K562 (cell line): Measurements from ENCODE around the gene MDM1. TPM values are rescaled to one million over a fixed set of nuclear protein-coding genes. Genes with fewer than 3 reads are reported as not detected.

Source experiments
- CCAR2 ChIP-seq: fragments of 200-400 bp; formaldehyde crosslinking; IDR thresholded peaks from 2 replicates; pipeline ENCODE4 v1.6.1; 2017; ENCODE audit warnings: mild to moderate bottlenecking, low read depth, low read length
- COPS2 ChIP-seq: fragments of 450-650 bp; conservative IDR thresholded peaks from 2 replicates; pipeline ENCODE4 v1.6.1; 2016; ENCODE audit warnings: mild to moderate bottlenecking, moderate library complexity
- DDX20 ChIP-seq: fragments of 450-650 bp; IDR thresholded peaks from 2 replicates; pipeline ENCODE4 v1.6.1; 2016; ENCODE audit warnings: missing genetic modification characterization, low read depth, mild to moderate bottlenecking, missing compliant biosample characterization, moderate library complexity
- DIDO1 ChIP-seq: fragments of 450-650 bp; IDR thresholded peaks from 2 replicates; pipeline ENCODE4 v1.6.1; 2016; ENCODE audit warnings: low read depth, missing biosample characterization, missing genetic modification characterization
- ETV1 ChIP-seq: fragments of 450-650 bp; conservative IDR thresholded peaks from 2 replicates; pipeline ENCODE4 v1.6.1; 2016; ENCODE audit warnings: missing genetic modification characterization, control low read depth, low read depth, missing compliant biosample characterization
- HDAC8 ChIP-seq: fragments of 450-650 bp; IDR thresholded peaks from 2 replicates; pipeline ENCODE4 v1.6.1; 2016; ENCODE audit warnings: mild to moderate bottlenecking, missing genetic modification characterization, moderate library complexity, missing compliant biosample characterization
- HNRNPL ChIP-seq: fragments of 200-400 bp; formaldehyde crosslinking; IDR thresholded peaks from 2 replicates; pipeline ENCODE4 v1.6.1; 2017; ENCODE audit warnings: low read depth, mild to moderate bottlenecking, low read length
- JUND ChIP-seq, 2 experiments: IDR thresholded peaks; 2 replicates in 1 of 2; 3 replicates in 1 of 2; pipeline ENCODE4 v1.6.1; 2011; ENCODE audit warnings: borderline replicate concordance in 2 of 2, low read depth in 2 of 2, low read length in 2 of 2, improper control_type of control experiment in 1 of 2, missing biosample characterization in 1 of 2, missing genetic modification characterization in 1 of 2, missing genetic modification reagents in 1 of 2
- RHOXF2B ChIP-seq: fragments of 250-450 bp; sonication (Bioruptor Pico); conservative IDR thresholded peaks from 2 replicates; pipeline ENCODE4 v1.5.1; 2021
- SAFB ChIP-seq: fragments of 200-400 bp; formaldehyde crosslinking; IDR thresholded peaks from 2 replicates; pipeline ENCODE4 v1.6.1; 2017; ENCODE audit warnings: low read depth, low read length, borderline replicate concordance
- TEAD1 ChIP-seq, 2 experiments: fragments of 450-650 bp in 1 of 2; sonication (generic) in 1 of 2; formaldehyde crosslinking; IDR thresholded peaks; 2 replicates each; pipeline versions ENCODE4 v1.4.0 to v1.8.0; 2020 to 2022; ENCODE audit warnings: mild to moderate bottlenecking in 2 of 2, missing genetic modification reagents in 1 of 2
- ZNF174 ChIP-seq: fragments of 250-450 bp; sonication (Bioruptor Pico); IDR thresholded peaks from 2 replicates; pipeline ENCODE4 v1.4.0; 2020; ENCODE audit warnings: mild to moderate bottlenecking
- ZNF282 ChIP-seq: sonication (generic); formaldehyde crosslinking; IDR thresholded peaks from 2 replicates; pipeline ENCODE4 v1.8.1; 2023; ENCODE audit warnings: missing genetic modification reagents
- ZNF3 ChIP-seq: fragments of 250-450 bp; sonication (Bioruptor Pico); IDR thresholded peaks from 2 replicates; pipeline ENCODE4 v1.5.0; 2021; ENCODE audit warnings: mild to moderate bottlenecking, moderate library complexity
- ZNF347 ChIP-seq: fragments of 450-650 bp; formaldehyde crosslinking; IDR thresholded peaks from 2 replicates; pipeline ENCODE4 v1.4.0; 2020; ENCODE audit warnings: low read depth, mild to moderate bottlenecking, moderate library complexity
- ZNF695 ChIP-seq: fragments of 450-650 bp; formaldehyde crosslinking; IDR thresholded peaks from 2 replicates; pipeline ENCODE4 v1.4.0; 2020; ENCODE audit warnings: mild to moderate bottlenecking, moderate library complexity
- polyA plus RNA-seq, 8 experiments: library from polyadenylated mRNA; depleted of rRNA in 4 of 8; stranded (reverse) in 5 of 8; unstranded in 3 of 8; fragments of >200 nt; fragmentation: Nextera tagmentation in 2 of 8; fragmentation: Illumina TruSeq in 1 of 8; extraction: Ambion mirVana in 2 of 8; extraction: Trizol in 1 of 8; gene quantifications; 2 replicates each; pipeline versions ENCODE4 v1.2.1 to v1.2.3, GENCODE V29; 2011 to 2014; ENCODE audit warnings: inconsistent platforms in 1 of 8, missing spikeins in 1 of 8
- total RNA-seq, 7 experiments: library from RNA; depleted of rRNA in 6 of 7; stranded (reverse); fragments of >200 nt in 6 of 7; fragmentation: Illumina TruSeq in 2 of 7; extraction: Trizol in 2 of 7; gene quantifications; 2 replicates each; pipeline versions ENCODE4 v1.2.1 to v1.2.3, GENCODE V29; 2011 to 2021; ENCODE audit warnings: low replicate concordance in 1 of 7
- TF ChIP-seq, protein P1 (sequence below): fragments of 450-650 bp; IDR thresholded peaks from 2 replicates; pipeline ENCODE4 v1.6.1; 2016; ENCODE audit warnings: mild to moderate bottlenecking, moderate library complexity

The MDM1 gene
- total and polyA plus RNA-seq, 9 of the 15 experiments (the other 6 are each of a cell fraction or from before 2014, with no cell fraction given): 7.5 to 16.8 (median 13.1) TPM

DNA sequence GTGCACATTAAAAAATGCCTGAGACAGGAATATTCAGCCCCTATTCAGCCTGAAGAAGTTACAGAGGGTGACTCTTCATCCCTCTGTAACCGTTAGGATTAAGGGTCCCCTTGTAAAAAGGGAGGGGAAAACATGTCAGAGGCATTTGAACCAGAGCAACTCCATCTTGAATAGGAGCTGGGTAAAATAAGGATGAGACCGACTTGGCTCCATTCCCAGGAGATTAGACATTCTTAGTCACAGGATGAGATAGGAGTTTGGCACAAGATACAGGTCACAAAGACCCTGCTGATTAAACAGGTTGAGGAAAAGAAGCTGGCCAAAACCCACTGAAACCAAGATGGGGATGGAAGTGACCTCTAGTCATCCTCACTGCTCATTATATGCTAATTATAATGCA lies 19.9 kb upstream of the MDM1 start (continued):
- TF ChIP-seq, protein P1, sequence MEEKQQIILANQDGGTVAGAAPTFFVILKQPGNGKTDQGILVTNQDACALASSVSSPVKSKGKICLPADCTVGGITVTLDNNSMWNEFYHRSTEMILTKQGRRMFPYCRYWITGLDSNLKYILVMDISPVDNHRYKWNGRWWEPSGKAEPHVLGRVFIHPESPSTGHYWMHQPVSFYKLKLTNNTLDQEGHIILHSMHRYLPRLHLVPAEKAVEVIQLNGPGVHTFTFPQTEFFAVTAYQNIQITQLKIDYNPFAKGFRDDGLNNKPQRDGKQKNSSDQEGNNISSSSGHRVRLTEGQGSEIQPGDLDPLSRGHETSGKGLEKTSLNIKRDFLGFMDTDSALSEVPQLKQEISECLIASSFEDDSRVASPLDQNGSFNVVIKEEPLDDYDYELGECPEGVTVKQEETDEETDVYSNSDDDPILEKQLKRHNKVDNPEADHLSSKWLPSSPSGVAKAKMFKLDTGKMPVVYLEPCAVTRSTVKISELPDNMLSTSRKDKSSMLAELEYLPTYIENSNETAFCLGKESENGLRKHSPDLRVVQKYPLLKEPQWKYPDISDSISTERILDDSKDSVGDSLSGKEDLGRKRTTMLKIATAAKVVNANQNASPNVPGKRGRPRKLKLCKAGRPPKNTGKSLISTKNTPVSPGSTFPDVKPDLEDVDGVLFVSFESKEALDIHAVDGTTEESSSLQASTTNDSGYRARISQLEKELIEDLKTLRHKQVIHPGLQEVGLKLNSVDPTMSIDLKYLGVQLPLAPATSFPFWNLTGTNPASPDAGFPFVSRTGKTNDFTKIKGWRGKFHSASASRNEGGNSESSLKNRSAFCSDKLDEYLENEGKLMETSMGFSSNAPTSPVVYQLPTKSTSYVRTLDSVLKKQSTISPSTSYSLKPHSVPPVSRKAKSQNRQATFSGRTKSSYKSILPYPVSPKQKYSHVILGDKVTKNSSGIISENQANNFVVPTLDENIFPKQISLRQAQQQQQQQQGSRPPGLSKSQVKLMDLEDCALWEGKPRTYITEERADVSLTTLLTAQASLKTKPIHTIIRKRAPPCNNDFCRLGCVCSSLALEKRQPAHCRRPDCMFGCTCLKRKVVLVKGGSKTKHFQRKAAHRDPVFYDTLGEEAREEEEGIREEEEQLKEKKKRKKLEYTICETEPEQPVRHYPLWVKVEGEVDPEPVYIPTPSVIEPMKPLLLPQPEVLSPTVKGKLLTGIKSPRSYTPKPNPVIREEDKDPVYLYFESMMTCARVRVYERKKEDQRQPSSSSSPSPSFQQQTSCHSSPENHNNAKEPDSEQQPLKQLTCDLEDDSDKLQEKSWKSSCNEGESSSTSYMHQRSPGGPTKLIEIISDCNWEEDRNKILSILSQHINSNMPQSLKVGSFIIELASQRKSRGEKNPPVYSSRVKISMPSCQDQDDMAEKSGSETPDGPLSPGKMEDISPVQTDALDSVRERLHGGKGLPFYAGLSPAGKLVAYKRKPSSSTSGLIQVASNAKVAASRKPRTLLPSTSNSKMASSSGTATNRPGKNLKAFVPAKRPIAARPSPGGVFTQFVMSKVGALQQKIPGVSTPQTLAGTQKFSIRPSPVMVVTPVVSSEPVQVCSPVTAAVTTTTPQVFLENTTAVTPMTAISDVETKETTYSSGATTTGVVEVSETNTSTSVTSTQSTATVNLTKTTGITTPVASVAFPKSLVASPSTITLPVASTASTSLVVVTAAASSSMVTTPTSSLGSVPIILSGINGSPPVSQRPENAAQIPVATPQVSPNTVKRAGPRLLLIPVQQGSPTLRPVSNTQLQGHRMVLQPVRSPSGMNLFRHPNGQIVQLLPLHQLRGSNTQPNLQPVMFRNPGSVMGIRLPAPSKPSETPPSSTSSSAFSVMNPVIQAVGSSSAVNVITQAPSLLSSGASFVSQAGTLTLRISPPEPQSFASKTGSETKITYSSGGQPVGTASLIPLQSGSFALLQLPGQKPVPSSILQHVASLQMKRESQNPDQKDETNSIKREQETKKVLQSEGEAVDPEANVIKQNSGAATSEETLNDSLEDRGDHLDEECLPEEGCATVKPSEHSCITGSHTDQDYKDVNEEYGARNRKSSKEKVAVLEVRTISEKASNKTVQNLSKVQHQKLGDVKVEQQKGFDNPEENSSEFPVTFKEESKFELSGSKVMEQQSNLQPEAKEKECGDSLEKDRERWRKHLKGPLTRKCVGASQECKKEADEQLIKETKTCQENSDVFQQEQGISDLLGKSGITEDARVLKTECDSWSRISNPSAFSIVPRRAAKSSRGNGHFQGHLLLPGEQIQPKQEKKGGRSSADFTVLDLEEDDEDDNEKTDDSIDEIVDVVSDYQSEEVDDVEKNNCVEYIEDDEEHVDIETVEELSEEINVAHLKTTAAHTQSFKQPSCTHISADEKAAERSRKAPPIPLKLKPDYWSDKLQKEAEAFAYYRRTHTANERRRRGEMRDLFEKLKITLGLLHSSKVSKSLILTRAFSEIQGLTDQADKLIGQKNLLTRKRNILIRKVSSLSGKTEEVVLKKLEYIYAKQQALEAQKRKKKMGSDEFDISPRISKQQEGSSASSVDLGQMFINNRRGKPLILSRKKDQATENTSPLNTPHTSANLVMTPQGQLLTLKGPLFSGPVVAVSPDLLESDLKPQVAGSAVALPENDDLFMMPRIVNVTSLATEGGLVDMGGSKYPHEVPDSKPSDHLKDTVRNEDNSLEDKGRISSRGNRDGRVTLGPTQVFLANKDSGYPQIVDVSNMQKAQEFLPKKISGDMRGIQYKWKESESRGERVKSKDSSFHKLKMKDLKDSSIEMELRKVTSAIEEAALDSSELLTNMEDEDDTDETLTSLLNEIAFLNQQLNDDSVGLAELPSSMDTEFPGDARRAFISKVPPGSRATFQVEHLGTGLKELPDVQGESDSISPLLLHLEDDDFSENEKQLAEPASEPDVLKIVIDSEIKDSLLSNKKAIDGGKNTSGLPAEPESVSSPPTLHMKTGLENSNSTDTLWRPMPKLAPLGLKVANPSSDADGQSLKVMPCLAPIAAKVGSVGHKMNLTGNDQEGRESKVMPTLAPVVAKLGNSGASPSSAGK: no peak
- TF ChIP-seq ZNF3 (CRISPR knock-in tag) (no peak), DDX20 (tag) (peak; percentile 95), CCAR2 (no peak), TEAD1 (CRISPR knock-in tag; IDR thresholded peaks at IDR 0.05) (peak in 1 of 2 experiments; percentile 97; a peak in 2 of 4 replicates), RHOXF2B (0 out of 2 replicates have a peak, but pooled peaks have one; percentile 67), JUND (IDR thresholded peaks at IDR 0.05; ENCODE audit: borderline replicate concordance, low read depth, low read length) (peak; percentile 29; the same call in 1 of the 2 replicates), JUND (tag; IDR thresholded peaks at IDR 0.05; ENCODE audit: borderline replicate concordance, low read depth, low read length) (peak; percentile 73; the same call in 2 of the 3 replicates), HDAC8 (tag) (peak; percentile 94), ZNF282 (CRISPR knock-in tag) (no peak), COPS2 (no peak), ZNF695 (CRISPR knock-in tag) (peak; percentile 89; the same call in 1 of the 2 replicates), SAFB (no peak), ETV1 (tag) (peak; percentile 32; the same call in 1 of the 2 replicates), ZNF174 (peak; percentile 85; the same call in 1 of the 2 replicates), HNRNPL (no peak), ZNF347 (CRISPR knock-in tag) (0 out of 2 replicates have a peak, but pooled peaks have one; percentile 61), DIDO1 (peak; percentile 84)
